ENCODE measurements around the gene ASB13. TPM values are rescaled to one million over a fixed set of nuclear protein-coding genes. Genes with fewer than 3 reads are reported as not detected.

The ASB13 gene
- 10 to 100 TPM; 37.9 to 61.8 (median 42.9) TPM for total RNA-seq

DNA sequence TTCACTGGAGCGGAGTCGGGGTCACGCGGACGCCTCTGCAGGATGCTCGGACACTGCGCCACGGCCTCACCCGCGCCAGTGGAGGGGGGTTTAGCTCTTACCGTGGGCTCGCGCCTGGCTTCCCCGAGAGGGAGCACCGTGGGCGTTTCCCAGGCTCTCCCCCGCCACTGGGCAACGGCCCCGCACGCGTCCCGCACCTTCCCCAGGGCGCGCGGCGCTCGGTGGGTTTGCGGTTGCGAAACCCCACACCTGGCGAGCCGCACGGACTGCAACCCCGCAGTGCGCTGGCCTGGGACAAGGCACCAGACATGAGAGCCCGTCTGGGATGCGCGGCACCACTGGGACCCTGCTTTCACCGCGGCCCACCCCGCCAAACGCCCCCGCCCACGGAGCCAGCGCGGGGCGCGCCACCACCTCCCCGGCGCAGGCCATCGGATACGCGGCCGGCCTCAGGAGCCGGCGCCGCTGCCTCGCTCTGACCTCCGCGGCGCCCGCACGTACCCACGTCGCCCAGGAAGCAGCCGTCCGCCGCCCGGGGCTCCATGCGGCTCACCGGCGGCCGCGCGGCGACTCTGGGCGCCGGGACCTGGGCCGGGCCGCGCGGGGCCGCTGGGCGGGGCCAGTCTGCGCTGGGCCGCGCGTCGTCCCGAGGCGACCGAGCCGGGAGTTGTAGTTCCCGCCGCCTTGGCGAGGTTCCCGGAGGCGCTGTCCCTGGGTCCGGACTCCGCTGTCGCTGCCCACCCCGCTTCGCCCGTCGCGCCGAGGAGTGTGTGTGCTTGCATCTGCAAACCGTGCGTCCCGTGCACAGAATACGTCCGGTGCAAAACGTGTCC lies at the start of gene ASB13:
TSS of gene ASB13 (minus strand) at position 588 of the 833 bp plus-strand sequence. CDS start at position 544, 44 bp downstream.
- intact Hi-C loops (cut with DNase I; ENCODE audit: low total_unique reads): no loop called here

GRCh38 chr10:5711642-5712041 lies 45.2 kb upstream of the ASB13 start:
- Histone ChIP-seq H3K27ac (no peak overlapping the region), H3K9me3 (no peaks in the 10 kb centered on the region), H3K4me3 (peak overlapping the region in 2 of 3 donors; percentile 3 to 44), H3K27me3 (no peaks in the 10 kb centered on the region), H3K36me3 (no peaks in the 10 kb centered on the region), H3K4me1 (peaks cover 0 to 4% of the 10 kb centered on the region in 2 donors)
- no peak for DNase-seq (ENCODE audit: low spot score in 2 of 2)
- TF ChIP-seq POLR2AphosphoS5 (IDR thresholded peaks at IDR 0.05) (no peak), POLR2A (IDR thresholded peaks at IDR 0.05) (no peak)
- TF ChIP-seq, protein P1, sequence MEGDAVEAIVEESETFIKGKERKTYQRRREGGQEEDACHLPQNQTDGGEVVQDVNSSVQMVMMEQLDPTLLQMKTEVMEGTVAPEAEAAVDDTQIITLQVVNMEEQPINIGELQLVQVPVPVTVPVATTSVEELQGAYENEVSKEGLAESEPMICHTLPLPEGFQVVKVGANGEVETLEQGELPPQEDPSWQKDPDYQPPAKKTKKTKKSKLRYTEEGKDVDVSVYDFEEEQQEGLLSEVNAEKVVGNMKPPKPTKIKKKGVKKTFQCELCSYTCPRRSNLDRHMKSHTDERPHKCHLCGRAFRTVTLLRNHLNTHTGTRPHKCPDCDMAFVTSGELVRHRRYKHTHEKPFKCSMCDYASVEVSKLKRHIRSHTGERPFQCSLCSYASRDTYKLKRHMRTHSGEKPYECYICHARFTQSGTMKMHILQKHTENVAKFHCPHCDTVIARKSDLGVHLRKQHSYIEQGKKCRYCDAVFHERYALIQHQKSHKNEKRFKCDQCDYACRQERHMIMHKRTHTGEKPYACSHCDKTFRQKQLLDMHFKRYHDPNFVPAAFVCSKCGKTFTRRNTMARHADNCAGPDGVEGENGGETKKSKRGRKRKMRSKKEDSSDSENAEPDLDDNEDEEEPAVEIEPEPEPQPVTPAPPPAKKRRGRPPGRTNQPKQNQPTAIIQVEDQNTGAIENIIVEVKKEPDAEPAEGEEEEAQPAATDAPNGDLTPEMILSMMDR (IDR thresholded peaks at IDR 0.05): no peak
- intact Hi-C loops (cut with DNase I; ENCODE audit: low total_unique reads): no loop called here

More for the DNA sequence above, at the start of gene ASB13:
- peak within 1 kb of the TSS; percentile 68 to 97 (median 76) for H3K4me3 ChIP-seq
- no peaks in the 10 kb centered on the region for H3K27me3 ChIP-seq
- H3K36me3 ChIP-seq: no peaks in the 10 kb centered on the region
- H3K4me1 ChIP-seq: peaks cover 0 to 9% of the 10 kb centered on the region in 2 donors
- TF ChIP-seq POLR2A (IDR thresholded peaks at IDR 0.05) (no peak), POLR2AphosphoS5 (IDR thresholded peaks at IDR 0.05) (peak in 2 of 3 donors; percentile 22 to 28)
- TF ChIP-seq, protein P1 (IDR thresholded peaks at IDR 0.05): no peak
- DNase-seq (ENCODE audit: low spot score in 2 of 2): no peak
- peak within 1 kb of the TSS; percentile 90 to 96 for H3K27ac ChIP-seq
- H3K9me3 ChIP-seq: no peaks in the 10 kb centered on the region

DNA sequence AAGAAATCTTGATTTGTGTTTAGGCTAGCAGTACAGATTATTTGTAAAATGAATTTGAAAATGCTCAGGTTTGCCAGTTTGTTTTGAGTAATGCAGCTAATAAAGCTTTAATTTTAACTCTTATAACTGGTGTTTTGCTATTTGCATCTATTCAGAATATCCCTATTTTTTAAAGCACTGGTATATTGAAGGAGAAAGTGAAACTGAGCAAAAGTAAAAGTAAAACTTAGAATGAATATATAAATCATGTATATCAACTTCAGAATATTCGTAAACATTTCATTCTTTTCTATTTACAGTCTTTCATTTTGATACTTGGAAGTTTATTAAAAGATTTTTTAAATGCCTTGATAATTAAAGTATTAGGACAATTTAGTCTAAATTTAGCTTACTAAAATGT lies 44.5 kb upstream of the ASB13 start:
- Histone ChIP-seq H3K36me3 (no peaks in the 10 kb centered on the region), H3K4me1 (peaks cover 0 to 4% of the 10 kb centered on the region in 2 donors), H3K4me3 (peak overlapping the region in 1 of 3 donors; percentile 44), H3K27me3 (no peaks in the 10 kb centered on the region), H3K27ac (no peak overlapping the region), H3K9me3 (no peaks in the 10 kb centered on the region)
- DNase-seq (ENCODE audit: low spot score in 2 of 2): no peak
- TF ChIP-seq POLR2A (IDR thresholded peaks at IDR 0.05) (no peak), POLR2AphosphoS5 (IDR thresholded peaks at IDR 0.05) (no peak)
- TF ChIP-seq, protein P1 (IDR thresholded peaks at IDR 0.05): no peak
- intact Hi-C loops (cut with DNase I; ENCODE audit: low total_unique reads): no loop called here

DNA sequence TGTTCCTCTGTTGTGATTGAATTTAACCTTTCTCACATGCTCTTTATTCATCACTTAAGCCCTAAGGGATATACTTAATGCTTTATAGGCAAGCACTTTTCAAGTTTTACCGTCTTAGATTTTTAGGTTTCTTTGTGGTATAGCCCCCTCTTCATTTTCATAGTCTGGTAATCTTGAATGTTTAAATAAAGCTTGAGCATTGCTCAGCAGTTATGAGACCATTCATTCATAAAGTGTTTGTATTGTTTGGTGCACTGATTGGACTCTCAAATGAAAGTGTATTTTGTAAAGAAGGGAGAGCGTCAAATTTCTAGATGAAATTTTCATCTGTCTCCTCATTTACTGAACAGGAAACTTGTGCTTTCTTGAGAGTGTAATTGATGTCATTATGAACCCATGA lies 43.5 kb upstream of the ASB13 start:
- intact Hi-C loops (cut with DNase I; ENCODE audit: low total_unique reads): no loop called here
- TF ChIP-seq POLR2A (IDR thresholded peaks at IDR 0.05) (no peak), POLR2AphosphoS5 (IDR thresholded peaks at IDR 0.05) (no peak)
- TF ChIP-seq, protein P1 (IDR thresholded peaks at IDR 0.05): no peak
- Histone ChIP-seq H3K27me3 (no peaks in the 10 kb centered on the region), H3K4me3 (no peak overlapping the region), H3K36me3 (no peaks in the 10 kb centered on the region), H3K4me1 (peaks cover 0 to 4% of the 10 kb centered on the region in 2 donors), H3K9me3 (no peaks in the 10 kb centered on the region), H3K27ac (no peak overlapping the region)
- no peak for DNase-seq (ENCODE audit: low spot score in 2 of 2)

DNA sequence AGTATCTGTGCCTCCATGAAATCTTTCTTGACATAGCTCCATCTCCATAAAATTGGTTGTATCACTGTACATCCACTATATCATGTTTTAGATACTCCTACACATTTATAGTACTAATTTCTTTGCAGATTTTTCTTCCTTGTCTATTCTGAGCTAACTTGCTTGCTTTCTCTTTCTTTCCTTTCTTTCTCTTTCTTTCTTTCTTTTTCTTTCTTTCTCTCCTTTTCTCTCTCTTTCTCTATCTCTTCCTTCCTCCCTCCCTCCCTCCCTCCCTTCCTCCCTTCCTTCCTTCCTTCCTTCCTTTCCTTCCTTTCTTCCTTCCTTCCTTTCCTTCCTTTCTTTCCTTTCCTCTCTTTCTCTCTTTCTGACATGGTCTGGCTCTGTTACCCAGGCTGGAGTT lies 42.0 kb upstream of the ASB13 start:
- Histone ChIP-seq H3K4me3 (no peak overlapping the region), H3K36me3 (no peaks in the 10 kb centered on the region), H3K4me1 (peaks cover 0 to 4% of the 10 kb centered on the region in 2 donors), H3K9me3 (no peaks in the 10 kb centered on the region), H3K27me3 (no peaks in the 10 kb centered on the region), H3K27ac (no peak overlapping the region)
- no peak for TF ChIP-seq POLR2A (IDR thresholded peaks at IDR 0.05)
- no peak for TF ChIP-seq POLR2AphosphoS5 (IDR thresholded peaks at IDR 0.05)
- TF ChIP-seq, protein P1 (IDR thresholded peaks at IDR 0.05): no peak
- intact Hi-C loops (cut with DNase I; ENCODE audit: low total_unique reads): no loop called here
- DNase-seq (ENCODE audit: low spot score in 2 of 2): no peak
